ENCODE results near the gene SMARCAL1.

GRCh38 chr2:216379977-216380376 lies 32.3 kb upstream of the SMARCAL1 start:
- no peak for TF ChIP-seq GABPA (IDR thresholded peaks at IDR 0.05 in 1 of 2, conservative IDR thresholded peaks at IDR 0.05 in 1 of 2)
- no peak for TF ChIP-seq CTCF (IDR thresholded peaks at IDR 0.05; ENCODE audit: low read depth, low read length, missing input control)
- no peak for TF ChIP-seq EGR1 (IDR thresholded peaks at IDR 0.05; ENCODE audit: low read depth in 2 of 2)
- no peak for TF ChIP-seq HNF4A (conservative IDR thresholded peaks at IDR 0.05)
- TF ChIP-seq REST (IDR thresholded peaks at IDR 0.05), result no peak
- TF ChIP-seq RAD21 (IDR thresholded peaks at IDR 0.05), result no peak
- TF ChIP-seq MAX (IDR thresholded peaks at IDR 0.05), result no peak
- no peak for TF ChIP-seq TAF1 (conservative IDR thresholded peaks at IDR 0.05)

Measured in liver (tissue), 3 donors.